ENCODE measurements around the gene LCA5.
"Not testable (repeated sequence)": the region's sequence is repeated elsewhere in the genome, so short reads cannot be mapped to it uniquely, and the experiment has no call there.

LCA5 gene

GRCh38 chr6:79468116-79468515 is 69.1 kb downstream of the LCA5 start:
- in situ Hi-C loops (cut with MboI; ENCODE audit: low sequenced_read_pairs), result no loop called here

DNA sequence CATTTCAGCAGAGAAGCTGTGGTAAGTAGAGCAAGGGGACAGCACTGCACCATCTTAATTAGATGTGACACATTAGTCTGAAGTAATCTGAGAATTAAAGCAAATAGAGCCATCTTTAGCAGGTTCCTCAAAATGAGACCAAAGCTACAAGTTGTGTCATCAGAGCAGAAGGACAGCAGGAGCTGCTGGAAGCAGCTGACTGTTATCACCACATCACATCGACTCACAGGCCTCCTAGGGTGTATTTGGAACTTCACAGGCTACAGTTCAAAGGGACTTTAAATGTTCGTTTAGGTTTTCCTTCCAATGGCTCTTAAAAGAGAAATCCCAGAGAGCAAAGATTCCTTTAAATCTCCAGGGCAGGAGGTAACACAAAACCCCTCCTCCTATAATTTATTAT is 69.5 kb downstream of the LCA5 start:
- in situ Hi-C loops (cut with MboI; ENCODE audit: low sequenced_read_pairs), result no loop called here

DNA sequence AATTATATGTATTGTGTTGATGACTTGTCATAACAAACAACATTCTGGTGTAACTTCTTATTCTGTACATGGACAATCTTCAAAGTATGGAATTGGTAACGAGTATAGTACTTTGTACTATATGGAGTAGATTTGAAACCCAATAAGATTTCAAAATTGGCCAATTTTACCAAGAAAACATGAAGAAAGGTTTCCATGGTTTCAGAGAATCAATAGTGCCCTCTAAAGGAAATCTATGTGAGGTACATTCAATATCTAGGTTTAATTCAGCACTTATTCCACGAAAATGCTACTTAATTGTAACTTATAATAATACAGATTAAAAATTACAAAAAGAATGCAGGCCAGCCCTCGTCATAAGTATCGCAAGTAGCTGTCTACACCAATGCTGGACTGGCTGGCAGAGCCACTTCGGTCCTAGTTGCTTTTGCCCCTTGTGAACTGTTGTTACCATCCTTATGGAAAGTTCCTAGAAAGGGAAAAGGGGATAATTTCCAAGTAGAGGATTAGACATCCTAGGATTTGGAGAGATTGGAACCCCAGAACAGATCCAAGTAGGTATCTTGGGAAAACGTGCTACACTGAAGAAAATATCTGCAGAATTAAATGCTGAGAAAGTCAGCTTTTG is 70.9 kb downstream of the LCA5 start:
- in situ Hi-C loops (cut with MboI; ENCODE audit: low sequenced_read_pairs), result no loop called here

DNA sequence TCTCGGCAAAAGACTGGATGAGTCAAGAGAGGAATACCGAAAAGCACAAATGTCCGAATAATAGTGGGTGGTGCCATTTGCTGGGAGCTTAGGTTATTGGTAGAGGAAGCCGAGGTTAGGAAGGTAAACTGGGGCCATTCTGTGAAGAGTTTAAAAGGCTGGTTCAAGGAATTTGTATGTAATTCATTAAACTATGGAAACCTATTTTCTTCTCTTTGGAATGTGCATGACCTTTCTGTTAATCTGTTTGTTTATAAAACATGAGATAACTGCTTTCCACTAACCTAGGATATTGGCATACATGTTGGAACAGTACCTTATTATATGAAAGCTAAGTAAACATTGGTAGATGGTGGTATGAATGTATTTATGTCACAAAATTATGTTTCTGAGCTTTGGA is 71.8 kb downstream of the LCA5 start:
- in situ Hi-C loops (cut with MboI; ENCODE audit: low sequenced_read_pairs), result no loop called here

- in situ Hi-C loops (cut with MboI; ENCODE audit: low sequenced_read_pairs), result no loop called here
Observed at GRCh38 chr6:79463621-79464050, 73.6 kb downstream of the LCA5 start.

GRCh38 chr6:79461205-79461604 is 76.0 kb downstream of the LCA5 start:
- in situ Hi-C loops (cut with MboI; ENCODE audit: low sequenced_read_pairs), result no loop called here

DNA sequence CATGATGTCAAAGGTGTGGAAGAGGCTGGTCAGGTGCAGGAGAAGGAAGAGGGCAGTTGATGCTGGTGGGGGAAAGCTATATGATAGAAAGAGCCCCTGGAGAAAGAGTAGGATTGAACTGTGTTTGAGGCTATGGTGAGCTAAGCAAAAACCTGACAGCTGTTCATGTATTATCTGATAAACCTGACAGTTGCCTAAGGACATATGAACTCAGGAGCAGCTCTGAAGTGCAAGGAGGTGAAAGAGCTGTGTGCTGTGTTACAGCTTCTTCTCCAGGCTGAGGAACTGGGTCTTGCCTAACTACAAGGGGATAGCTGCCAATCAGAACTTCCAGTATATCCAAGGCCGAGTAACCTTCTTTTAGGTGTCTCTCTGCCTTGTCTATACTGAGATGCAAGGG is 81.8 kb downstream of the LCA5 start:
- in situ Hi-C loops (cut with MboI; ENCODE audit: low sequenced_read_pairs), result no loop called here

- in situ Hi-C loops (cut with MboI; ENCODE audit: low sequenced_read_pairs), result no loop called here
Observed at GRCh38 chr6:79453558-79454042, 83.6 kb downstream of the LCA5 start.

GRCh38 chr6:79450984-79451383 is 86.2 kb downstream of the LCA5 start:
- in situ Hi-C loops (cut with MboI; ENCODE audit: low sequenced_read_pairs), result no loop called here

- in situ Hi-C loops (cut with MboI; ENCODE audit: low sequenced_read_pairs), result no loop called here
Observed at GRCh38 chr6:79446006-79446405, 91.2 kb downstream of the LCA5 start.

DNA sequence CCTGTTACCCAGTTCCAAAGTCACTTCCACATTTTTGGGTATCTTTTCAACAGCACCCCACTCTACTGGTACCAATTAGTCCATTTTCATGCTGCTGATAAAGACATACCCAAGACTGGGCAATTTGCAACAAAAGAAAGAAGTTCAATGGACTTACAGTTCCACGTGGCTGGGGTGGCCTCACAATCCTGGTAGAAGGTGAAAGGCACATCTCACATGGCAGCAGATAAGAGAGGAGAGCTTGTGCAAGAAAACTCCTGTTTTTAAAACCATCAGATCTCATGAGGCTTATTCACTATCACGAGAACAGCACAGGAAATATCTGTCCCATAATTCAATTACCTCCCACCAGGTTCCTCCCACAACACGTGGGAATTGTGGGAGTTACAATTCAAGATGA is 93.4 kb downstream of the LCA5 start:
- in situ Hi-C loops (cut with MboI; ENCODE audit: low sequenced_read_pairs), result not testable (repeated sequence)

DNA sequence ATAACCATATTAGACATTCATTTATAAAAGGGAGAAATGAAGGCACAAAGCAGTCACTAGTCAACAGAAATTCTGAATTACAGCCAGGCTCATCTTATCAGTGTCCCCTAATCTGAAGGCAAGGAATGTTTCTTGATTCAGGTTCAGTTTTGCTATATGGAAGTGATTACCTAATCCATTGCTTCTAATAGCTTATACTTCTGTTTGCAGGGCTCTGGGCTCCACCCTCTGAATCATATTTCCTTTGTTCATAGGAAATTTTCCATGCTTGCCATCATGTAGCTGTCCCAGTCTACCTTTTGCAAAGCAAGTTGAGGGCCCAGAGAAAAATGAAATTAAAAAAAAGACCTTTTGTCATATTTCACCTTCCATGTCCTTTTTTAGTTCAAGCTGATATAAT is 96.0 kb downstream of the LCA5 start:
- in situ Hi-C loops (cut with MboI; ENCODE audit: low sequenced_read_pairs), result no loop called here

- in situ Hi-C loops (cut with MboI; ENCODE audit: low sequenced_read_pairs), result no loop called here
Observed at GRCh38 chr6:79440598-79440997, 96.6 kb downstream of the LCA5 start.

GRCh38 chr6:79438030-79438429 is 99.2 kb downstream of the LCA5 start:
- in situ Hi-C loops (cut with MboI; ENCODE audit: low sequenced_read_pairs), result no loop called here

GRCh38 chr6:79436241-79436640 is 101.0 kb downstream of the LCA5 start:
- in situ Hi-C loops (cut with MboI; ENCODE audit: low sequenced_read_pairs), result no loop called here

GRCh38 chr6:79435746-79436145 is 101.5 kb downstream of the LCA5 start:
- in situ Hi-C loops (cut with MboI; ENCODE audit: low sequenced_read_pairs), result no loop called here
